ENCODE measurements around the gene AHSP.

DNA sequence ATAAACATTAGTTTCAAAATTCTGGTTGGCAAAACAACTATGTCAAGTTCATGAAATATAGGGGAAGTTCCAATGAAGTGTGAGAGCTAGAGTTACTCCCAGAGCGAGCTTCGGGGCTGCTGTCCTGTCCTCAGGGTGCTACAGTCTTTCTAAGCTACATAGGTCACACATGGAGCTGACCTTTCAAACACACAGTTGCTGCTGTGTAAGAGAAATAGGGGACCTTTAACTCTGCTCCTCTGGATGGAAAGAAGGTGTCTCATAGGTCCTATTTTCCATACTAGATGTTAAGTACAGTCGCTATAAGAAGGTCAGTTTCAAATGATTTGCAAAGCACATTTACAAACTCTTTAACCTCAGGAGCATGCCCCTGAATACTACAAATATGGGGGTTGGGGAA, 6.3 kb upstream of the AHSP start:
- TF ChIP-seq, protein P1, sequence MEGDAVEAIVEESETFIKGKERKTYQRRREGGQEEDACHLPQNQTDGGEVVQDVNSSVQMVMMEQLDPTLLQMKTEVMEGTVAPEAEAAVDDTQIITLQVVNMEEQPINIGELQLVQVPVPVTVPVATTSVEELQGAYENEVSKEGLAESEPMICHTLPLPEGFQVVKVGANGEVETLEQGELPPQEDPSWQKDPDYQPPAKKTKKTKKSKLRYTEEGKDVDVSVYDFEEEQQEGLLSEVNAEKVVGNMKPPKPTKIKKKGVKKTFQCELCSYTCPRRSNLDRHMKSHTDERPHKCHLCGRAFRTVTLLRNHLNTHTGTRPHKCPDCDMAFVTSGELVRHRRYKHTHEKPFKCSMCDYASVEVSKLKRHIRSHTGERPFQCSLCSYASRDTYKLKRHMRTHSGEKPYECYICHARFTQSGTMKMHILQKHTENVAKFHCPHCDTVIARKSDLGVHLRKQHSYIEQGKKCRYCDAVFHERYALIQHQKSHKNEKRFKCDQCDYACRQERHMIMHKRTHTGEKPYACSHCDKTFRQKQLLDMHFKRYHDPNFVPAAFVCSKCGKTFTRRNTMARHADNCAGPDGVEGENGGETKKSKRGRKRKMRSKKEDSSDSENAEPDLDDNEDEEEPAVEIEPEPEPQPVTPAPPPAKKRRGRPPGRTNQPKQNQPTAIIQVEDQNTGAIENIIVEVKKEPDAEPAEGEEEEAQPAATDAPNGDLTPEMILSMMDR (conservative IDR thresholded peaks at IDR 0.05), result no peak
- no peak for TF ChIP-seq EZH2 (IDR thresholded peaks at IDR 0.05; ENCODE audit: low read depth)

Data from PC-9 (cell line).